ENCODE results near the gene AHCTF1. TPM values are rescaled to one million over a fixed set of nuclear protein-coding genes. Genes with fewer than 3 reads are reported as not detected.

AHCTF1 gene
- total RNA-seq, 1 donor from 2014 or later, result 28.2 TPM

GRCh38 chr1:246790833-246791232 lies 140.9 kb downstream of the AHCTF1 start:
- DNase-seq (ENCODE audit: low read depth) (no peak), FAIRE-seq (no peak)
- no peak for TF ChIP-seq CTCF (IDR thresholded peaks at IDR 0.05; ENCODE audit: insufficient read depth, low read length, severe bottlenecking)
- Histone ChIP-seq H3K36me3 (ENCODE audit: control insufficient read depth, insufficient read depth, low read length) (no peaks in the 10 kb centered on the region), H3K4me3 (ENCODE audit: low read depth, low read length) (no peak overlapping the region), H3K27me3 (ENCODE audit: control insufficient read depth, insufficient read depth, low read length) (no peaks in the 10 kb centered on the region)

- no peak for TF ChIP-seq CTCF (IDR thresholded peaks at IDR 0.05; ENCODE audit: insufficient read depth, low read length, severe bottlenecking)
- H3K36me3 ChIP-seq (ENCODE audit: control insufficient read depth, insufficient read depth, low read length), result no peaks in the 10 kb centered on the region
- DNase-seq (ENCODE audit: low read depth) (no peak), FAIRE-seq (no peak)
- H3K27me3 ChIP-seq (ENCODE audit: control insufficient read depth, insufficient read depth, low read length), result no peaks in the 10 kb centered on the region
- no peak overlapping the region for H3K4me3 ChIP-seq (ENCODE audit: low read depth, low read length)
These were observed 141.4 kb downstream of the AHCTF1 start for GRCh38 chr1:246790364-246790763.

- H3K27me3 ChIP-seq (ENCODE audit: control insufficient read depth, insufficient read depth, low read length), result no peaks in the 10 kb centered on the region
- no peak for TF ChIP-seq CTCF (IDR thresholded peaks at IDR 0.05; ENCODE audit: insufficient read depth, low read length, severe bottlenecking)
- no peak for FAIRE-seq
- no peak for DNase-seq (ENCODE audit: low read depth)
- no peak overlapping the region for H3K4me3 ChIP-seq (ENCODE audit: low read depth, low read length)
- H3K36me3 ChIP-seq (ENCODE audit: control insufficient read depth, insufficient read depth, low read length), result no peaks in the 10 kb centered on the region
These were observed 142.1 kb downstream of the AHCTF1 start for GRCh38 chr1:246789454-246790339.

Other genes with a start within 250 kb of the AHCTF1 start
- gene SCCPDH, start 207.5 kb downstream of the AHCTF1 start, total RNA-seq, result 3.7 and 4.9 TPM in 2 replicates
- gene ZNF695, start 76.1 kb upstream of the AHCTF1 start, total RNA-seq, result 0.53 and 0.90 TPM in 2 replicates
- 3.7 and 4.5 TPM in 2 replicates for gene ZNF670, start 146.9 kb upstream of the AHCTF1 start, total RNA-seq
- 10.3 and 10.5 TPM in 2 replicates for gene ZNF669, start 172.4 kb upstream of the AHCTF1 start, total RNA-seq
- 11.3 and 21.1 TPM in 2 replicates for gene ZNF124, start 240.1 kb upstream of the AHCTF1 start, total RNA-seq